ENCODE results near the gene NF2.

DNA sequence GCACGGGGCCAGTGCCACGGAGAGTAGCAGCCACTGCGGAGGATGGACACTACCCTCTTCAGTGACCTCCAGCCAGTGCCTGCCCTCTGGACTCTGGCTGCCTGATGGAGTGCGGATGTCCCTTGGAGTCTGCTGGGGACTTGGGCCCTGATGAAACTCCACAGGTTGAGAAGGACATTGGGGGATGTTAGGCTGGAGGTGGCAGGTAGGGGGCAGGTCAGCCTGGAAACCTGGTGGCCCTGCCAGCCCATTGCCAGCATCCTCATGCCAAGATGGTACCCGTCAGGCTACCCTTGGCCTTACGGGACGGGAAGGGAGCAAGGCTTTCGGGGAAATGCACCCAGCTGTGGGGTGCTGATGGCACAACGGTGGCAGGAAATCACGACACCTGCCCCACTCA lies 120.3 kb downstream of the NF2 start:
- TF ChIP-seq JUNB (IDR thresholded peaks at IDR 0.05) (no peak), CBX5 (IDR thresholded peaks at IDR 0.05; ENCODE audit: low read depth) (no peak), TCF12 (IDR thresholded peaks at IDR 0.05; ENCODE audit: low read depth, low read length) (no peak), REST (IDR thresholded peaks at IDR 0.05; ENCODE audit: low read depth, low read length) (no peak), ETV6 (conservative IDR thresholded peaks at IDR 0.05 in 1 of 2, IDR thresholded peaks at IDR 0.05 in 1 of 2; ENCODE audit: borderline replicate concordance in 1 of 2, low read depth in 1 of 2) (no peak), CTCF (IDR thresholded peaks at IDR 0.05 in 2 of 3, conservative IDR thresholded peaks at IDR 0.05 in 1 of 3; ENCODE audit: control insufficient read depth in 2 of 3, extremely low read depth in 1 of 3, insufficient read depth in 1 of 3, low read depth in 3 of 3, low read length in 3 of 3) (0 out of 6 replicates have a peak, but pooled peaks of 1 of the 3 experiments have one; percentile 4), NFIC (IDR thresholded peaks at IDR 0.05; ENCODE audit: low read depth, low read length) (no peak), NR2C1 (IDR thresholded peaks at IDR 0.05) (no peak), ZNF274 (IDR thresholded peaks at IDR 0.05; ENCODE audit: insufficient read depth, insufficient read length) (no peak), RAD21 (IDR thresholded peaks at IDR 0.05; ENCODE audit: insufficient read depth, low read depth, low read length) (no peak), POLR2A (IDR thresholded peaks at IDR 0.05; ENCODE audit: low read depth, low read length) (no peak), SREBF2 (IDR thresholded peaks at IDR 0.05; ENCODE audit: low read length) (no peak), EZH2 (IDR thresholded peaks at IDR 0.05; ENCODE audit: borderline replicate concordance, control insufficient read depth, low read depth, low read length) (no peak)
- TF ChIP-seq, protein P1, sequence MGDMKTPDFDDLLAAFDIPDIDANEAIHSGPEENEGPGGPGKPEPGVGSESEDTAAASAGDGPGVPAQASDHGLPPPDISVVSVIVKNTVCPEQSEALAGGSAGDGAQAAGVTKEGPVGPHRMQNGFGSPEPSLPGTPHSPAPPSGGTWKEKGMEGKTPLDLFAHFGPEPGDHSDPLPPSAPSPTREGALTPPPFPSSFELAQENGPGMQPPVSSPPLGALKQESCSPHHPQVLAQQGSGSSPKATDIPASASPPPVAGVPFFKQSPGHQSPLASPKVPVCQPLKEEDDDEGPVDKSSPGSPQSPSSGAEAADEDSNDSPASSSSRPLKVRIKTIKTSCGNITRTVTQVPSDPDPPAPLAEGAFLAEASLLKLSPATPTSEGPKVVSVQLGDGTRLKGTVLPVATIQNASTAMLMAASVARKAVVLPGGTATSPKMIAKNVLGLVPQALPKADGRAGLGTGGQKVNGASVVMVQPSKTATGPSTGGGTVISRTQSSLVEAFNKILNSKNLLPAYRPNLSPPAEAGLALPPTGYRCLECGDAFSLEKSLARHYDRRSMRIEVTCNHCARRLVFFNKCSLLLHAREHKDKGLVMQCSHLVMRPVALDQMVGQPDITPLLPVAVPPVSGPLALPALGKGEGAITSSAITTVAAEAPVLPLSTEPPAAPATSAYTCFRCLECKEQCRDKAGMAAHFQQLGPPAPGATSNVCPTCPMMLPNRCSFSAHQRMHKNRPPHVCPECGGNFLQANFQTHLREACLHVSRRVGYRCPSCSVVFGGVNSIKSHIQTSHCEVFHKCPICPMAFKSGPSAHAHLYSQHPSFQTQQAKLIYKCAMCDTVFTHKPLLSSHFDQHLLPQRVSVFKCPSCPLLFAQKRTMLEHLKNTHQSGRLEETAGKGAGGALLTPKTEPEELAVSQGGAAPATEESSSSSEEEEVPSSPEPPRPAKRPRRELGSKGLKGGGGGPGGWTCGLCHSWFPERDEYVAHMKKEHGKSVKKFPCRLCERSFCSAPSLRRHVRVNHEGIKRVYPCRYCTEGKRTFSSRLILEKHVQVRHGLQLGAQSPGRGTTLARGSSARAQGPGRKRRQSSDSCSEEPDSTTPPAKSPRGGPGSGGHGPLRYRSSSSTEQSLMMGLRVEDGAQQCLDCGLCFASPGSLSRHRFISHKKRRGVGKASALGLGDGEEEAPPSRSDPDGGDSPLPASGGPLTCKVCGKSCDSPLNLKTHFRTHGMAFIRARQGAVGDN (IDR thresholded peaks at IDR 0.05): no peak

Data from GM12878 (cell line).